ENCODE measurements around the gene CALML5.

The CALML5 gene

DNA sequence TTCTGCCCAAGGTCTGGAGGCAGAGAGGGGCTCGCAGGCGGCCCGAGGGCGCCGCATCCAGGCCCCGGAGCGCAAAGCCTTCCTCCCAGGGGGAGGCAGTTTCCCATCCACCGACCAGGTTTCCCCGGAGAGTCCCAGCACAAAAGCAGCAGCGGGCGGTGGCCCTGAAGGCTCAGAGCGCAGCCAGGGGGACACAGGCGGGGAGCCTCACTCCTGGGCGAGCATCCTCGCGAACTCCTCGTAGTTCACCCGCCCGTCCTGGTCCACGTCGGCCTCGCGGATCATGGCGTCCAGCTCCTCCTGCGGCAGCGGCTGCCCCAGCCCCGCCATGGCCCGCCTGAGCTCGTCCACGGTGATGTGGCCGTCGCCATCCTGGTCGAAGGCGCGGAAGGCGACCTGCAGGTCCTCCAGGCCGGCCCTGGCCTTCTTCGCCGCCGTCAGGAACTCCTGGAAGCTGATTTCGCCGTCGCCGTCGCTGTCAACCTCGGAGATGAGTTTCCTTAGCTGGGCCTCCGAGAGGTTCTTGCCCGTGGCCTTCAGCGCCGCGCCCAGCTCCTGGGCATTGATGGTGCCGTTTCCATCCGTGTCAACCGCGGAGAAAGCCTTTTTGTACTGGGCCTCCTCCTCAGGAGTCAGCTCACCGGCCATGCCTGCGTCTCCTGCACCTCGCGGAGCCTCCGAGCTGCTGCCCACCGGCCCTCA, 428 bp downstream of the CALML5 start:
- no peak for DNase-seq

DNA sequence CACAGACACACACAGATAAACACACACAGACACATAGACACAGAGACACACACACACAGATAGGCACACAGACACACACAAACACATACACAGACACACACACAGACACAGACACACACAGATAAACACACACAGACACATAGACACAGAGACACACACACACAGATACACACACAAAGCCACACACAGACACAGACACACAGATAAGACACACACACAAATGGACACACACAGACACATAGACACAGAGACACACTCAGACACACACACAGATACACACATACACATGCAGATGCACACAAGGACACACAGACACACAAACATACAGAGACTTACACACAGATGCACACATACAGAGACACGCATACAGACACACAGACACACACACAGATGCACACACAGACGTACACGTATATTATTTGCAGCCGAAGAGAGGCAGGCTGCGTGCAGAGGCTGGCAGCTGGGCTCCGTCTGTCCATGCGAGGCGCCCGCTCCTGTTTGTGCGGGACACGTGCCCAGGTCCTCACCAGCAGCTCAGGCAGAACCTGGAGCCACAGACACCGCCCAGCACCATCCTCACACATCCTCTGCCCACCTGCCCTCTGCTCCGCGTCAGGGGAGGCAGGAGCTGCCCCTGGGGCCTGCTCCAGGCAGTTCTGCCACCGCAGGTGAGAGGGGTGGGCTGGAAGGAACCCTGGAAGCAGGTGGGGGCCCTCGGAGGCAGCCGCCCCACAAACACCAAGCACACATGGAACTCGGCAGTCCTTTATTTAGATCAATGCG, 1.2 kb downstream of the CALML5 start:
- no peak for DNase-seq

DNA sequence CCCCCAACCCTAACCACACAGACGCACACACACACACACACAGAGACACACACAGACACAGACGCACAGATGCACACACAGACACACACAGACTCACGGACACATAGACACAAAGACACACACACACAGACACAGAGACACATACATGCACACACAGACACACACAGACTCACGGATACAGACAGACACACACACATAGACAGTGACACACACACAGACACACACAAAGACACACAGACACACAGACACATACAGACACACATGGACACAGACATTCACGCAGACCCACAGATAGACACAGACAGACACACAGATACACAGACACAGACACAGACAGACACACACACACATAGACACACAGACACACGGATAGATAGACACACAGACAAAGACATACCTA, 2.1 kb downstream of the CALML5 start:
- no peak for DNase-seq

DNA sequence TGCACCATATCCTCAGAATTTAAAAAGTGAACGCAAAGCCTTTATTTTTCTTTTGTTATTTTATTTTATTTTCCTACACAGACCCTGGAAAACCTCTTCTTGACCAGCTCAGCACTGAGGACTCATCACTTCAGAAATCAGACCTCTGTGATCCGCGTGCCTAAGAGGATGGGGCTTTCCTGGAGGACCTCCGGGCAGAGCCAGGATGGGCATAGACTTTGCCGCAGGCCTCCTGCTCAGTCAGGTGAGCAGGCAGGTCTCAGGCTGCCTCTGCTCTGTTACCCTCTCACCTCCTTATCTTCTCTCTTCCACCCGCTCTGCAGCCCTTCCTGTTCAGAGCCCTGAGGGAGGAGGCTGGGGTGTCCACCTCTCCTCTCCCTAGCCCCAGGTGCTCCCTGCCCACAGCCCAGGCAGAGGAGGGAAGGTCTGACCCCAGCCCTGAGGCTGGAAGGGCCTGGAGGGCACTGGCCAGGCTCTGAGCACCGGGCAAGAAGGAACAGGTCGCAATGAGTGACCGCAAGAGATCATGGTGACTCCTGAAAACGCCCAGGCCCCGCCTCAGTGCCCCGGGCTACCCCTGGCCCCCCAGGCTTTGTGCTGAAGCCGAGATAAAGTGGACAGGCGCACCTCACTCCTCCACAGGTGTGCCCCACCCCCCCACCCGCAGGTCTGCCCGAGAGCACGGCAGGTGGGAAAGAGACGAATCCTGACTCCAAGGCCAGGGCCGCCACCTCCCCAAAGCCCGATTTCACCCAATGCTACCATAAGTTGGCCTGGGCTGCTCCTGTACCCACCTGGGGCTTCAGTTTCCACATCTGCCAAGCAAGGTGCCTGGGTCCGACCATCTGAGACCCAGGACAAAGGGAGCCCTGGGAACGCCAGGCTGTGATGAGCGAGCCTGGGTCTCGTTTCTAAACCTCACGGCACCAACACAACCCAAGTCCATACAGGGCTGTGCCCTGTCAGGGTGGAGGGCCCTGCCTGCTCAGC, 2.8 kb downstream of the CALML5 start:
- no peak for DNase-seq

DNA sequence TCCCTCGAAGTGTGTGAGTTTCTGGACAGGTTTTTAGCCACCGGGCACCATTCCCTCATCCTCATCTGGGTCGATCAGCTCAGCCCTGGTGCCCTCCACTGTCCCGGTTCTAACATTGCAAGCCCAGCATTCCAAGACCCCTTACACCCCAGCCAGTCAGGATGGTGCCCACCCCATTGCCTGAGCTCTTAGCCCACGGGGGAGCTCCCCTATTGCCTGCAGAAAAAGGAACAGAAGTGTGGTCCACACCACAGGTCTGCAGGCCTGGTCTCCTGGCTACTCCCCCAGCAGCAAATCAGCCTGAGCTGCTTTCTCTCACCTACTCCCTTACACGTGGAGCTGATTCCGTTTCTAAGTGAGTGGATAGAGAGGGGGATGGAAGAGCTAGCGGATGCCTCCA, 4.8 kb downstream of the CALML5 start:
- no peak for DNase-seq

DNA sequence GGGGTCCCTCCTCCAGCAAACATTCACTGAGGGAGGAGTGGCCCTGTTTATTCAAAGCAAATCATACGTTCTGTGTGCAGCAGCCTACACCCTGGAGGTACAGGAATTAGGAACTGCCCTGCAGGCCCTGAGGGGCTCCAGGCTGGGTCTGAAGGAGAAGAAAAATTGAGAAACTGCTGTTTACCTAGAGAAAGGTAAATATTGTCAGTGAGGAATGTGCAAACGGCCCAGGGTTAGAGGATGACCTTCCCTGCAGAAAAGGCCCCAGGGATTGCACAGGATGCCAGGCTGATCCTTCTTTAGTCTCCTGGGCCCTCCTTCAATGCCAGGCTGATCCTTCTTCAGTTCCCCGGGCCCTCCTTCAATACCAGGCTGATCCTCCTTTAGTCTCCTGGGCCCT, 5.7 kb downstream of the CALML5 start:
- DNase-seq: no peak

DNA sequence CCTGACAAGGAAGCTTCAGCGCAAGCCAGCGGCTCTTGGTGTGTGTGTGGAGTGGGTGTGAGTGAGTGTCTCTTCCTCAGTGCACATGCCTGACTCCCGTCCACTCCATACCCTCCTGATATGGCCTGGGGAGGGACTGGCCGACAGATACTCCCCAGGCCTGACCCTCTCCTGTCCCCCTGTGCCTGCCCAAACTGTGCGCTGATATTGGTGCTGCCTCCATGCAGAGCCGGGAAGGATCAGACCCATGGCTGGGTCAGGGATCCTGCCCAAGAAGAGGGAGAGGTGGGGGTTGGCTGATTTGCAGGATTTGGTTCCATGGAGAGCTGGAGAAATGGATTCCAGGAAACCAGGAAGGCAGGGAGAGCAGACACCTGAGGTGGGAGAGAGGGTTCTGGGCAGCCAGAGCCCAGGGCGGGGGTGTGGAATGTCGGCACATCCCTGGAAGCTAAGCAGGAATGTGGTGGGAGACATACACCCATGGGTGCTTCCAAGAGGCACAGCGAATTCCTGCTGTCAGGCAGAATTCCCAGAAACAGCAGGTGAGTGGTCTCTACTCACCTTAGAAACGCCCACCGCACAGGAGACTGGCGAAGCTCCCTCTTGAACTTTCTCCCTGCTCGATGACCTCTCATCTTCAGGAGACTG, 6.3 kb downstream of the CALML5 start:
- no peak for DNase-seq

DNA sequence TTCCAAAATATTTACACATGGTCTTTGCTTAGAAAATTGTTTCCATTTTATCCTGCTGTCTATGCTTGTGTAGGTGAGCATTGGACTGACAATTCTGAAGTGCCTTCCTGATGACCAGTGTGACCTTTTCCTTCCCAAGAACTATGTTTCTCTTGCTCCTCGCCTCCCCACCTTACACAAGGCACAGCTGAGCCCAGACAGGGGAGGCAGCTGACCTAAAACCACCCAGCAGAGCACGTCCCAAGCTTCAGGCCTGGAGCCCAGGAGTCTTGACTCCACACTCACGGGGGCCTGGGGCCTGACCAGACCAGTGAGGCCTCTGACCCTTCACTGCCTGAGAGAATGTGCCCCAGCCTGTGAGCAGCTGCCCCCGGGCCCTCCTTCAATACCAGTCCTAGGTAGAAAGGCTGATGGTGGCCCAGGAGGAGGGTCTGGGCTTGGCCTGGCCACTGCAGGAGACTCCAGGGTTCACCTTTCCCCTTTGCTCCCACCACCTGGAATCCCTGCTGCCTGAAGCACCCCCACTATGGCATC, 7.0 kb downstream of the CALML5 start:
- no peak for DNase-seq

DNA sequence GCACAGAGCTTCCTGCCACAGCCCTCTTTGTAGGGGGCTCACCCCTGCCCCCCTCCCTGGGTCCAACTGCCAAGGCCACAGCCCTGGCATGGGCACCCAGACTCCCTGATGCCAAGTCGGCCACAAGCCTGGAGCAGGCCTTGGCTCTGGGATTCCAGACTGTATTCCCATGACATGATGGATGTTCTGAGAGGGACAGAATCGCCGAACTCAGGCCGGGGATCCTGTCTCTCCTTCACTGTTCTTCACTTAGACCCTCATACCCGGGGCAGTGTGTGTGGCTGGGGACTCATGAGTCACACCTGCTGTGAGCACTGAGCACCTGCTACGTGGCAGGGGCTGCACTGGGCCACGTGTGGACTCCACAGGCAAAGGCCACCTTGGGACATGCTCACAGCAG, 7.9 kb downstream of the CALML5 start:
- no peak for DNase-seq

DNA sequence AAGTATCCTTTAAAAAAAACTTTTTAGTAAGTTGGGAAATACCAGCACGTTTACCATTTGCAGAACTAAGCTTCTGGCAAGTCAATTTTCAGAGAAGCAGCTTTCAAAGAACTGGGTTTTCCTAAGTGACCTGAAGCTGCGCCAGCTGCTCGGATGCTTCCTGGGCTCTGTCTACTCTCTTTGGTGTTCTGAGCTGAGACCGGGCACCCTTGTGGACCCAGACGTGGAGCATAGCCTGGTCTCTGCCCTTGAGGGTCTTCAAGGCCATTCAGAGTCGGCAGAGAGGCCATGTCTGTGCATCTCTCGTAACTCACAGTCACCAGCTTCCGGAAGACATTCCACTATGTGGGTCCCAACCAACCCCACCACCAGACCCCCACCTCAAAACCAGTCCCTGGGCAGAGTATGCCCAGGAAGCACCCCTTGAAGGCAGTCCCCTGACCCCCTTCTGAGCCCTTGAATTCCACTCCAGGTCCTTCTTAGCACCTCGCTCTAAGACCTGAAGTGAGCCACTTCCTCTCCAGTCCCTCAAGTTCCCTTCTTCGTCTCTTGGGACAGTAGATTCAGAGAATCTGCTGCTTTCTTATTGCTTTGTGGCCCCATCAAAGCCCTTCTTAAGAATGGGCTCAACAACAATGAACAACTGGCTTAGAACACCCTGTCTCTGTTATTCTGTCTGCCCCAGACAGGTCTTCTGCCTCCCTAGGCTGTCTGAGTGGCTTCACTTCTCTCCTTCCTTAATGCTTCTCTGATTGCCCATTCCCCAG, 8.5 kb downstream of the CALML5 start:
- no peak for DNase-seq

DNA sequence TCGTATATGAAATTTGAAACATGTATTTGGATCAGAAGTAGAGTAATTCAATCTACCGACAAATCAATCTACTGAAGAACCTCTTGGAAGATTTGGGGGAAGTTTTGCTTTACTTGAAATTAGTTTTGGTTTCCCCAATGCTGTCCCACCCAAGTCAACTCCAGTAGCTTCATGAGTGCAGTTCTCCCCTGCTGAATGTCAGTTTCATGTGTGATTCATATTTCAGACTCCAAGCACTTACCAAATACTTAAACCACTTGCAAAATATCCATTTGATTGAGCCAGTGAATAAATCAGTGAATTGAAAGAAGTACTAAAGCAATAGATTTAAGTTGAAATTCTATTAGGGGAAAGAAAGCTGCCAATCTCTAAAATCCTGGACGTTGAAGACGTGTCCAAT, 9.3 kb downstream of the CALML5 start:
- DNase-seq: no peak

DNA sequence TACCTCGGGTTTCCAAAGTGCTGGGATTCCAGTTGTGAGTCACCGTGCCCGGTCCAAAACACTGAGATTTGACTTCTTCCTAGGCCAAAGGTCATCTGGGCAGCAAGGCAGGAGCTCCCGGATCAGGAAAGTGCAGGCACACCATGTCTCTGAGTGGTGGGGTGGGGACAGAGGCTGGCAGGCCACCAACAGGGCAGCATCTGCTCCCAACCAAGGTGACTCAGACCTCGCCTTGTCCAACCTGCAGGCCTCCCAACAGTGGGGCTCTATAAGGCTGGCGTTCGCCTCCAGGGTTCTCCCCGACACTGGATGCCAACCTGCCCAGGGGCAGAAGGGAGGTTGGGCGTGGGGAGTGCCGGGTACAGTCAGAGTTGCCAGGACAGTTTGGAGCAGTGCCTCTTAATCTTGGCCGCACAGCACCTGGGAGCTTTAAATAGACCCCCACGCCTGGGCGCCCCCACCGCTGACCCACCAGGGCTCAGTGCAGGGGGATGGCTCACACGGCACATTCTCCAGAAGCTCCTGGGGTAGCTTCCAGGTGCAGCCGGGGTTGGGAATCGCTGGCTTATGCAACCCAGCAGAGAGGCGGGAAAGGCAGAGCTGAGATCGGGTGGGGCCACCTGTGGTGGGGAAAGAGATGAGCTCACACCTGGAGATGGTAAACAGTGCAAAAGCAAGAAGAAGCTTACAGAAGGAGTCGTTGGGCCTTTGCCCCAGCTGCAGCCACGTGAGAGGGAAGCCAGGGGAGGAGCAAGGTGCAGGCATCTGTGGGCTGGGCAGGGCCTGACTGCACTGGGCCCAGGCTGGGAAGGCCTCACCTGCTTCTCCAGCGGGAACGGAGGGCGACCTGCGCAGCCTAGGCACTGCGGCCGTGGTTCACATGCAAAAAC, 10.9 kb downstream of the CALML5 start:
- DNase-seq: no peak

DNA sequence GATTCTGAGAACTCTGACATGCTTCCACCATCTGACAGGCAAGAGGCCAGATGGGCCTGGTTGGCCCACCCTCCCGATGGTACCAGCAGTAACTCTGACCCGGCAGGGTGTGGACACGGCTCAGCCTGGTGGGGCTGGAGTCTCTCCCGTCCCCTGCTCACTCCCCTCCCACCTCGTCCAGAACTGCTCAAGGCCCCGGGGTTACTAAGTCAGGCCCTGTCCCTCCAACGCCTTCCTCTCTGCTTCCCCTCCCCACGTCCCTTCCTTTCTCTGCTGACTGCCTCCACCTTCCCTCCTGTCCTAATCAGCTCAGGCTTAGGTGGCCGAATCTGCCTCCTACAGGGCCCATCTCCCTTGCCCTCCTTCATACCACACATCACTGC, 12.5 kb downstream of the CALML5 start:
- no peak for DNase-seq

DNA sequence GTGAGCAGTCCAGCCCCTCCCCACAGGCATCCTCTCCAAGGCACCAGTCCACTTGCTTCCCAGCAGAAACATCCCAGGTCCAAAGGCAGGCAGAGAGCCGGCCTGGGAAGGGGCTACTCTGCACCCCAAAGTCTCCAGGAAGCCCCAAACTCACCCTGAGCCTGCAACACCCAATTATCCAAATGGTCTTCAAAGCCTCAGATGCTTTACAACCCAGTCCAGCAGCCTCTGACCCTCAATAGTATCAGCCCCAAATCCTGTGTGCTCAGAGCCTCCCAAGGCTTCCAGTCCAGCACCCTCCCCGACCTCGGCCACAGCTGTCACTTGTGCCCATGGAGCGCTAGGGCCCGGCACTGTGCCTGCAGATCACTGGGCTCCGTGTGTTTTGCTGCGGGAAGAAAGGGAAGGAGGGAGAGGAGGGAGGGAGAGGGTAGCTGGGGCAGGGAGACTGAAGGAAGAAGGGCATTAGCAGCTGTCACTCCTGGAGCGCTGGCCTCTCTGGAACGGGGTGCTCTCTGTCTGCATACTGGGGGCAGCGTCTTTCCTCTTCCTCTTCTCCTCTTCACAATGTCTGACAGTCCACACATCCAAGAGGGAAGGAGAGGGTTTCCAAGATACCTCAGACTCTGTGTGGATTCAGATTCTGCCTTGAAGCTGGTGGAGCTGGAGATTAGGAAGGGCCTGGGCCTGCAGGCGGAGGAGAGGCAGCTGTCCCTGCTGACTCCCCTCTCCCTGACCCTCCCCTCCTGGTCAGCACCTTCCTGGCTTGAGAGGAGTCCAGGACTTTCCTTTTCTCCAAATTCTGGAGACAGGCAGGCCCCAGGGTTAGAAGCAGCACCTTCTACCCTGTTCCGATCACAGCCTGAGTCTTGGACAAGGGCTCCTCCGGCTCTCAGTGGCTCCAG, 13.2 kb downstream of the CALML5 start:
- peak; percentile 23 for DNase-seq

DNA sequence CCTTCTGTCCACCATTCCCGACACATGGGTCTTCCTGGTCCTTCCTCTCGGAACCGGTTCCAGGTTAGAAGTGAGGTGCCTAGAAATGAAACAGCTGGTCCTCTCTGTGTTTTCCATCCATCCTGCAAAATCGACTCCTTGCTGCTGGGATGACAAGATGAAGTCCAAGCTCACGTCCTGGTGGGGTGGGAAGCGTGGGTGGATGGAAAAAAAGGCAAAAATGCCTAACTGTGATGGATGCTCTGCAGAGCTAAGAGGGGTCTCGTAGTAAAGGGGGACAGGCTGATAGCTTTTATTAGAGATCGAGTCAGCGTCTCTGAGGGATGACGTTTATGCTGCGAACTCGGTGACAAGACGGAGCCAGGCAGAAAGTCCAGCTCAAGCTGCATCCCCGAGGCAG, 14.1 kb downstream of the CALML5 start:
- no peak for DNase-seq

DNA sequence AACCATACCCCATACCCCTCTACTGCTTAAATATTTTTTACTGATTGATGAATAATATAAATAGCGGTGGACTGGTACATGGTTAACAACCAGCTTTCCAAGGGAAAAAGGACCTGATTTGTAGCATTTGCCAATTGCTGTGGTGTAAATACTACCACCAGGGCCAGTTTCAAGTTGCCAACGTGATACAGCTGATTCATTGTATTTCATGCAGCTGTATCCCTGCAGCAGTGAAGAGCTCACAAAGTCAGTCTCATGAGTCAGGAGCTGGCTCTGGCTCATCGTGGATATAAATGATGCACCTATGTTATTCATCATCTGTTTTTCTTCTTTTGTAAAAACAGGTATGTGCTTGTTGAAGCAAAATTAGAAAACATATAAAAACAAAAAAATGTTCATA, 15.2 kb downstream of the CALML5 start:
- DNase-seq: no peak

DNA sequence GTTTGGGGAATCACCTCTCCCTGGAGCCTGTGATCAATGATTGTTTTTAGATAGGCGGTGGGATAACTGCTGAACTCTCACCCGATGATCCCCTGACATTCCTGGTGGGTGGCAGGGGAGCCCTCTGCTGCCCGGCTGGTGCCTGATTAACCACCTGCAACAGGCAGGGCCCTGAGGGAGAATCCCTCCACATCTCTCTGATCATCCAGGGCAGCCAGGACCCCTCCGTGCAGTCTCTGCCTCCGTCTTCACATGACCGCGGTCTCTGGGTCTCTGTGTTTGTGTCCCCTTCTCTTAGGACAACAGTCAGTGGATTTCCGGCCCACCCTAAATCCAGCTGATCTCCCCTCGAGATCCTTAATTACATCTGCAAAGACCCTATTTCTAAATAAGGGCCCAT, 17.4 kb downstream of the CALML5 start:
- no peak for DNase-seq

DNA sequence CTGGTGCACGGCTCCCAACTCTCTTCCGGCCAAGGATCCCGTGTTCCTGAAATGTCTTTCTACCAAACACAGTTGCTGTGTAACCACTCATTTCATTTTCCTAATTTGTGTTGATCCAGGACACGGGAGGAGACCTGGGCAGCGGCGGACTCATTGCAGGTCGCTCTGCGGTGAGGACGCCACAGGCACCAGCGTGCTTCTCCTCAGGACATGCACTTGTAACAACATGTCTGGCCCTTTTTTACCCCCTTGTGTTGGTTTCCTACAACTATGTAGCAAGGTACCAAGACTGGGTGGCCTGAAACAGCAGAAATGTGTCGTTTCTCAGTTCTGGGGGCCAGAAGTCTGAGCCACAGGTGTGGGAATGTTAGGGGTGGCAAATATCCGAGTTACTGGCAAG, 18.2 kb downstream of the CALML5 start:
- DNase-seq: no peak

DNA sequence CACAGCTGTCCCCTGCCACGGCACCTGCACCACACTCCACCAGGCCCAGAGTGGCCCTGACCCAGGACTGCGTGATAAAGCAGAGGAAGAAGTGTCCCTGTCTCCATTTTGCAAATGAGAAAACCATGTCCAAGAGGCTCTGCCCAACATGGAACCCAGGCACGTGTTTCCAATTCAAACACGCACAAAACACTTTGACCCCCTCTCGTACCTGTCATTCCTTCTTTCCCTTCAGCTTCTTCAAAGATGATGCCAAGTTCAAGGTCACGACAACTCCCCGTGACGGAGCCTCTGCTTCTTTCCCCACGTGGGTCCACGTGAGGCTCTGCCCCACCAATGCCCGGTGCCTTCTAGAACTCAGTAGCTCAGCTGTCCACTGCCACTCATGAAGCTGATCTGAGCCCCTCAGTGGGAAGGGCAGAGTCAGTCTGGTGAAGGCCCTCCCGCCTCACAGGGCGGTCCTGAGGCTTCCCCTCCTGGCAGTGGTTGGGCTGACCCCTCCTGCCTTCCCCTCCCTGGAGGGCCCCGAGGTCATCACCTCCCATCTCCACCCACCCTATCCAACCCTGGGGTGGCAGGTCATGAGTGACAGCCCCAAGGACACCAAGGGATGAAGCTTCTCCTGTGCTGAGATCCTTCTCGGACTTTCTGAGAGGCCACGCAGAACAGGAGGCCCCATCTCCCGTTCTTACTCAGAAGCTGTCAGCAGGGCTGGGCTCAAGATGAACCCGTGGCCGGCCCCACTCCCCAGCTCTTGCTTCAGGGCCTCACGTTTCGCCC, 19.0 kb downstream of the CALML5 start:
- no peak for DNase-seq

All from retina (tissue), 1 donor.